ENCODE data around the gene MALAT1. TPM values are rescaled to one million over a fixed set of nuclear protein-coding genes. Genes with fewer than 3 reads are reported as not detected.

The MALAT1 gene
- total and polyA plus RNA-seq, 2 of the 13 experiments (the other 11 are each of a cell fraction or from before 2014, with no cell fraction given) = 143 to 1,237 TPM

DNA sequence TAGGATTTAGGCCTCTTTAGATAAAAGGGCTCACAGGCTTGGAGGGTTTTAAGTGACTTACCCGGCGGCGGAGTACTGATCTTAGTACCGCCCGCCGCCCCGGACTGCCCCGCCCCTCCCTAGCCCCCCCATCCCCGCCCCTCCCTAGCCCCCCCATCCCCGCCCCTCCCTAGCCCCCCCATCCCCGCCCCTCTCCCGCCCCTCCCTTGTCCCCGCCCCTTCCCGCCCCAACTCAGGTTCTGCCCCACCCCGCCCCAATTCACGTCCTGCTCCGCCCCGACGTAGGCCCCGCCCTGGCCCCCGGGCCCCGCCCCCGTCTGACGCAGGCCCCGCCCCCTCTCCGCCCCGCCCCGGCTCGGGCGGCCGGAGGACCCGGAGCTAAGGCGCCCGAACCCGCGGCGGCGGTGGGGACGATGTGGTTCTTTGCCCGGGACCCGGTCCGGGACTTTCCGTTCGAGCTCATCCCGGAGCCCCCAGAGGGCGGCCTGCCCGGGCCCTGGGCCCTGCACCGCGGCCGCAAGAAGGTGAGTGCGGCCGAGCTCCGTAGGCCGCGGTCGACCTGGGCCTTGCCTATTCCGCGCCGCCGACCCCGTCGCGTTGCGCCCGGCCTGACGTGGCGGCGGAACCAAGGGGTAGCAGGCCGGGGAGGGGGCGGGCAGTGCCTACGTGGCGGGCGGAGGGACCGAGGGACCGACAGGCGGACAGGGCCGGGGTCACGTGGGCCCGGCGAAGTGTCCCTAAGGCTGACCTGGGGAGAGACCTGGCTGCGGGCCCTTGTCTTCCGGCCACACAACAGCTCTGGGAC, 26.1 kb downstream of the MALAT1 start, which contains the start of gene SCYL1 (continued):
- TF ChIP-seq SMAD1 (CRISPR knock-in tag; IDR thresholded peaks at IDR 0.05; ENCODE audit: borderline replicate concordance, low read depth) (no peak; the same call in 1 of the 2 replicates), KLF12 (CRISPR knock-in tag; IDR thresholded peaks at IDR 0.05; ENCODE audit: borderline replicate concordance) (no peak), SIN3B (IDR thresholded peaks at IDR 0.05; ENCODE audit: low read length) (no peak), ZSCAN12 (CRISPR knock-in tag; IDR thresholded peaks at IDR 0.05) (no peak), ZNF530 (CRISPR knock-in tag; IDR thresholded peaks at IDR 0.05; ENCODE audit: low read depth) (no peak), SIX1 (CRISPR knock-in tag; IDR thresholded peaks at IDR 0.05; ENCODE audit: borderline replicate concordance) (no peak), ZNF232 (CRISPR knock-in tag; IDR thresholded peaks at IDR 0.05; ENCODE audit: borderline replicate concordance) (peak; percentile 44; the same call in 1 of the 2 replicates), KDM3A (CRISPR knock-in tag; IDR thresholded peaks at IDR 0.05; ENCODE audit: low read depth) (no peak), NONO (IDR thresholded peaks at IDR 0.05) (no peak), NONO (CRISPR knock-in tag; conservative IDR thresholded peaks at IDR 0.05) (peak; percentile 28; the same call in 1 of the 2 replicates), ZNF670 (CRISPR knock-in tag; IDR thresholded peaks at IDR 0.05; ENCODE audit: borderline replicate concordance) (no peak), ZNF780A (CRISPR knock-in tag; IDR thresholded peaks at IDR 0.05) (no peak), SP2 (CRISPR knock-in tag; IDR thresholded peaks at IDR 0.05) (0 out of 2 replicates have a peak, but pooled peaks have one; percentile 33), ZFP82 (CRISPR knock-in tag; IDR thresholded peaks at IDR 0.05; ENCODE audit: borderline replicate concordance) (no peak), NCOA1 (CRISPR knock-in tag; IDR thresholded peaks at IDR 0.05) (no peak), KLF6 (CRISPR knock-in tag; IDR thresholded peaks at IDR 0.05) (peak; percentile 59; the same call in 1 of the 2 replicates), ZFY (CRISPR knock-in tag; IDR thresholded peaks at IDR 0.05) (peak; percentile 99), DNMT1 (CRISPR knock-in tag; IDR thresholded peaks at IDR 0.05) (no peak), ZBTB7B (CRISPR knock-in tag; IDR thresholded peaks at IDR 0.05) (no peak), HCFC1 (IDR thresholded peaks at IDR 0.05; ENCODE audit: low read depth, low read length) (no peak), NFE2L1 (CRISPR knock-in tag; IDR thresholded peaks at IDR 0.05; ENCODE audit: borderline replicate concordance) (no peak), ZIK1 (CRISPR knock-in tag; IDR thresholded peaks at IDR 0.05; ENCODE audit: borderline replicate concordance, low read depth) (no peak), MTF1 (CRISPR knock-in tag; IDR thresholded peaks at IDR 0.05) (0 out of 2 replicates have a peak, but pooled peaks have one; percentile 36), KAT2B (IDR thresholded peaks at IDR 0.05; ENCODE audit: borderline replicate concordance, low read depth, low read length) (no peak), ELF3 (CRISPR knock-in tag; IDR thresholded peaks at IDR 0.05) (no peak), SRSF9 (IDR thresholded peaks at IDR 0.05; ENCODE audit: borderline replicate concordance, insufficient read depth, low read depth, low read length, poor library complexity, severe bottlenecking) (no peak)
- TF ChIP-seq, protein P1, sequence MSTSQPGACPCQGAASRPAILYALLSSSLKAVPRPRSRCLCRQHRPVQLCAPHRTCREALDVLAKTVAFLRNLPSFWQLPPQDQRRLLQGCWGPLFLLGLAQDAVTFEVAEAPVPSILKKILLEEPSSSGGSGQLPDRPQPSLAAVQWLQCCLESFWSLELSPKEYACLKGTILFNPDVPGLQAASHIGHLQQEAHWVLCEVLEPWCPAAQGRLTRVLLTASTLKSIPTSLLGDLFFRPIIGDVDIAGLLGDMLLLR (CRISPR knock-in tag; IDR thresholded peaks at IDR 0.05) = peak; percentile 62; the same call in 1 of the 2 replicates
- TF ChIP-seq, protein P2, sequence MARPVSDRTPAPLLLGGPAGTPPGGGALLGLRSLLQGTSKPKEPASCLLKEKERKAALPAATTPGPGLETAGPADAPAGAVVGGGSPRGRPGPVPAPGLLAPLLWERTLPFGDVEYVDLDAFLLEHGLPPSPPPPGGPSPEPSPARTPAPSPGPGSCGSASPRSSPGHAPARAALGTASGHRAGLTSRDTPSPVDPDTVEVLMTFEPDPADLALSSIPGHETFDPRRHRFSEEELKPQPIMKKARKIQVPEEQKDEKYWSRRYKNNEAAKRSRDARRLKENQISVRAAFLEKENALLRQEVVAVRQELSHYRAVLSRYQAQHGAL (CRISPR knock-in tag; IDR thresholded peaks at IDR 0.05; ENCODE audit: not compliant biosample characterization) = no peak
- TF ChIP-seq, protein P3, sequence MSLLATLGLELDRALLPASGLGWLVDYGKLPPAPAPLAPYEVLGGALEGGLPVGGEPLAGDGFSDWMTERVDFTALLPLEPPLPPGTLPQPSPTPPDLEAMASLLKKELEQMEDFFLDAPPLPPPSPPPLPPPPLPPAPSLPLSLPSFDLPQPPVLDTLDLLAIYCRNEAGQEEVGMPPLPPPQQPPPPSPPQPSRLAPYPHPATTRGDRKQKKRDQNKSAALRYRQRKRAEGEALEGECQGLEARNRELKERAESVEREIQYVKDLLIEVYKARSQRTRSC (CRISPR knock-in tag; IDR thresholded peaks at IDR 0.05; ENCODE audit: low read depth) = no peak

Data from HepG2 (cell line).